ENCODE data around the gene HCST.
A peak's percentile ranks its signal among the peaks of the same experiment; 100 is the strongest.
"Not testable (repeated sequence)": the region's sequence is repeated elsewhere in the genome, so short reads cannot be mapped to it uniquely, and the experiment has no call there.

Gene HCST

DNA sequence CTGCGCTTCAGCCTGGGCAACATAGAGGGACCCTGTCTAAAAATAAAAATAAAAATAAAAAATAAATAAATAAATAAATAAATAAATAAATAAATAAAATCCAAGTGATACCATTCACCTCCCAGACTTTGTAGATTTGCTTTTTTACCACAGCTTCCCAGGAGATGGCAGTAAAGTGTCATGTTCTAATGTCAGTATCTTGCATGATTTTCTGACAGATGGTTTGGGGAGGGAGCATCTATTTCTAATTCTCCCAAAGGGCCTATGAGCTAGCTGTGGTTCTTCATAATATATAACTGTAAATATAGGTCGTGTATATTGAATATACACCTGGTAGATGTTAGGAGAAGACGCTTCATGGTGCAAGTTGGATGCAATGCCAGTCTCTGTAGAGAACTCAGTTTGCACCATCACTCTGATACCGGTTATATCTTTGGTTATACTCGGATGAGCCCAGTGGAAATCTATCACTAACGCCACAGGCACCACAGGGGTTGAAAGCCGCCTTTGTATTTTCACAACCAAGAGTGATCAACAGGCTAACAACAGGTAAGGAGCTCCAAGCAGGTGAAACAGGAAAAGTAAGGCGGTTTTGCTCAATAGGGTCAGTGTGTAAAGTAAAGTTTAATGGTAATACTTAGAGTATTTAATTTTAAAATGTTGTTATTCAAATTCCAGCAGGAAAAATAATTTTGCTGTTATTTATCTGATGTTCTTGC, 20.1 kb upstream of the HCST start:
- DNase-seq = peak; percentile 44

DNA sequence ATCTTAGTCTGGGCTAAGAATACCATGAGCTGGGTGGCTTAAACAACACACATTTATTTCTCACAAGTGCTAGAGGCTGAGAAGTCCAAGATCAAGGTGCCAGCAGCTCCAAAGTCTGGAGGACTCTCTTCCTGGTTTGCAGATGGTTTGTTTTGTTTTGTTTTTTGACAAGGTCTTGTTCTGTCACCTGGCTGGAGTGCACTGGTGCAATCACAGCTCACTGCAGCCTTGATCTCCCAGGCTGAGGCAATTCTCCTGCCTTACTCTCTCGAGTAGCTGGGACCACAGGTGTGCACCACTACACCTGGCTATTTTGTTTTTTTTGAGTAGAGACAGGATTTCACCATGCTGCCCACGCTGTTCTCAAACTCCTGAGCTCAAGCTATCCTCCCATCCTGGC, 18.4 kb upstream of the HCST start:
- DNase-seq = no peak

DNA sequence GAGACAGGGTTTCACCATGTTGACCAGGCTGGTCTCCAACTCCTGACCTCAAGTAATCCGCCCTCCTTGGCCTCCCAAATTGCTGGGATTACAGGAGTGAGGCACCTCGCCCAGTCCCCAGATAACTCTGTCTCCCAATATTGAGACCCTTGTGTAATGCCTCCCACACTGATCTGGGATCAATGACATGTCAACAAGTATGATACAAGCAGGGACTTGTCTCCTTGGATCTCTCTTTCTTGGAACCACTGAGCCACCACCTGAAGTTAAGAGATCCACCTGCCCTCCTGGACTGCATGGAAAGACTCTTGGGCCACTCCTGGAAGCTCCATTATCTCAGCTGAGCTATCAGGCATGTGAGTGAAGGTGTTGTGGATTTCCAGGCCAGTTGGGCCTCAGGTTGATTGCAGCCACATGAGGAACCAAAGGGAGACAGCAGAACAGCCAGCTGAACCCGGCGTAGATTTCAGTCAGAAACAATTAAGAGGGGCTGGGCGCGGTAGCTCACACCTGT, 17.0 kb upstream of the HCST start:
- no peak for DNase-seq

DNA sequence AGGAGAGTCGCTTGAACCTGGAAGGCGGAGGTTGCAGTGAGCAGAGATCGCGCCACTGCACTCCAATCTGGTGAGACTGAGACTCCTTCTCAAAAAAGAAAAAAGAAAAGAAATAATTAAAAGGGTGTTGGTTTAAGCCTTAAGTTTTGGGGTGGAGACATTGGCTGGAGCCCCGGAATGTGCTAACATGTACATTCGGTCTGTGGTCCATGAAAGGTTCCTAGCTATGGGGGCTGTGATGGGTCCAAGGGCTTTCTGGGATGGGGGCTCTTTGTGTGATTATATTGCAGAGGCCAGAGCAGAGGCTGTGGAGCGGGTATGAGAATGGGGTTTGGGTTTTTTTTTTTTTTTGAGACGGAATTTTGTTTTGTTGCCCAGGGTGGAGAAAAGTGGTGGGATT, 16.4 kb upstream of the HCST start:
- DNase-seq = no peak

DNA sequence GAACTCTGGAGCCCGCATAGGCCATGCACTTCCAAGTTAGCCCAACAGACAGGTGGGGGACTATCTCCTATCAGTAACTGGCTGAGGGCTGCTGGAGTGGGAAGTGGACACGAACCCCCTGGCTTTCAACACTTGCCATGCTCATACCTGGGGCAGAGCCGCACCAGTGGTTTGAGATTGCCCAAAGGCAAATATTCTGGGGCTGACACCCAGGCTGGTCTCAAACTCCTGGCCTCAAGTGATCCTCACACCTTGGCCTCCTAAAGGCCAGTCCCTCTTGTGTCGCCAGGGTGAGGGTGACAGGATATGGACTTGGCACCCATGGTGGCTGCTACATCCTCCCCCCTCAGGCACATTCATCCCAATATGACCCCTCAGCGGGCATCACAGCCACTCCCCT, 15.1 kb upstream of the HCST start:
- no peak for DNase-seq

DNA sequence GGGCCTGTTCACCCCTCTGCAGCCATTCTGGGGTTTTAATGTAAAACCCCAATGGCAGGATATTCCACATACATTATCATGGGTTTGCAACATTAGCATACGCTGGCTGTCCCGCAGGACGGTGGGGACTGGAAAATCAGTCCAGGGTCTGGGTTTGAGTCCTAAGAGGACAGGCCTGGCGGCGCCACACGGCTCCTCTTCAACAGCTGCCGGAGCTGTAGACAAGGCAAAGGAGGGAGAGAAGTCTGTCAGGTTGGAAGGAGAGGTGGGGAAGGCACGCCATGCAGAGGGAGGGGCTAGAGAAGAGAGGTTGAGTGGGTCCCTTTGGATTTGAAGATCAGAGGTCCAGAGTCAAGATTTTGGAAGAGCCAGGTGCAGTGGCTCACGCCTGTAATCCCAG, 13.9 kb upstream of the HCST start:
- no peak for DNase-seq

DNA sequence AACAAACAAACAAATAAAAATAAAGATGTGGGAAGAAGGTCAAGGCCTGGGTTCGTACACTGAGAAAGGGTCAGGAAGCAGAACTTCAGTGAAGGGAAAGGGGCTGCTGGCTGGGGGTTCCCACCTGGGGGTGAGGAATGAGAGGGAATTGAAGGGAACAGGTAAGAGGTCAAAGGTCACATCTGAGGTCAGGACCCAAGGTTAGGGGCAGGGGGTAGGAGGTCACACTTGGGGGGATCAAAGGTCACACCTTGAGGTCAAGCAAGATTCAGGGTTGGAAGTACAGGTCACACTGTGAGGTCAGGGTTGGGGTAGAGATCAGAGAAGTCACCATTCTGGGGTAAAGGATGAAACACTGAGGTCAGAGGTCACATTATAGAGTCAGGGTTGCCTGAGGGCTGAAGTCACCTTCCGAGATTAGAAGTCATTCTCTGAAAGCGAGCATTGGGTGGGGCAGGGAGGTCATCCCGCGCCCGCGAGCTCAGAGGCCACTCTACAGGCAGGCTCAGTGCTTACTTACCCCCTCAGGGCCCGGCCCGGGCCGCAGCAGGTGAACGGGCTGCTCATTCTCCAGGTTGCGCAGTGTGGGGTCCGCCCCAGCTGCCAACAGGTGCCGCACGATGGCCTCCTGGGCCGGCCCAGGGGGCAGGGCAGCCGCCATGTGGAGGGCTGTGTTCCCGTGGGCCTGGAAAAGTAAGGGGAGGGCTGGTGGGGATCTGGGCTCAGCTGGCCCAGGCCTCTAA, 12.8 kb upstream of the HCST start:
- no peak for DNase-seq

DNA sequence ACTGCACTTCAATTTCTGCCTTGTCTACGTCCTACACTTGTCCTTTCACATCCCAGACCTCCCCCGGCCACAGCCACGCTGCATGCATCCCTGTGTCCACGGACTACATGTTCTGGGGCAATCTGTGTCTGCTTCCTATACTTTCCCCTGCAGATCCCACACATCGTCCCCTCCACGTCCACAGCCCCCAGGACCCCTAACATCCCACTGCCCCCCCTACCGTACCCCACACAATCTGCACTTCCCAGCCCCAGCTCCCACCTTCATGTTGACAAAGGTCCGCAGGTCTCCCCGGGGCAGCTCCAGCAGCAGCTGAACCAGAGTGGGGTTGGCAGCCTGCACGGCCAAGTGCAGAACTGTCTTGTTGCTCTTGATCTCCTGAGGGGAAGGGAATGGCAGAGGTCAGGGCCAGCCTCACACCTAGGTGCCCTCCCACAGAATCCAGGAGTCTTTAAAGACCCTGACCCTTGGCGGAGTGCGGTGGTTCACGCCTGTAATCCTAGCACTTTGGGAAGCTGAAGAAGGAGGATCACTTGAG, 12.1 kb upstream of the HCST start:
- no peak for DNase-seq

DNA sequence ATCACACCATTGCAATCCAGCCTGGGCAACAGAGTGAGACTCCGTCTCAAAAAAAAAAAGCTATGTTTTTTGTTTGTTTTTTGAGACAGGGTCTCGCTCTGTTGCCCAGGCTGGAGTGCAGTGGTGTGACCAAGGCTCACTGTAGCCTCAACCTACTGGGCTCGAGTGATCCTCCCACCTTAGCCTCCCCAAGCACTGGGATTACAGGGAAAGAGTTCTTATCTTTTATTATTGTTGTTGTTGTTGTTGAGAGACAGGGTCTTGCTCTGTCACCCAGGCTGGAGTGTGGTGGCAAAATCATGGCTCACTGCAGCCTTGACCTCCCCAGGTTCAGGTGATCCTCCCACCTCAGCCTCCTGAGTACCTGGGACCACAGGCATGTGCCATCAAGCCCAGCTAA, 10.5 kb upstream of the HCST start:
- not testable (repeated sequence) for DNase-seq

DNA sequence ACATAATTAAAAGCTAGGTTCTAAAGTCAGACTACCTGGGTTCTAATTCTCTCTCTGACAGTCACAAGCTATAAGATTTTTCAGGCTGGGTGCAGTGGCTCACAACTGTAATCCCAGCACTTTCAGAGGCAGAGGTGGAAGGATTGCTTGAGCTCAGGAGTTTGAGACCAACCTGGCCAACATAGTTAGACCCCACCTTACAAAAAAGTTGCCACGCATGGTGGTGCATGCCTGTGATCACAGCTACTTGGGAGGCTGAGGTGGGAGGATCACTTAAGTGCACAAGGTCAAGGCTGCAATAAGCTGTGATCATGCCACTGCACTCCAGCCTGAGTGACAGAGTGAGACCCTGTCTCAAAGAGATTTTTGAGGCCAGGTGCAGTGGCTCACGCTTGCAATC, 8.0 kb upstream of the HCST start:
- no peak for DNase-seq

DNA sequence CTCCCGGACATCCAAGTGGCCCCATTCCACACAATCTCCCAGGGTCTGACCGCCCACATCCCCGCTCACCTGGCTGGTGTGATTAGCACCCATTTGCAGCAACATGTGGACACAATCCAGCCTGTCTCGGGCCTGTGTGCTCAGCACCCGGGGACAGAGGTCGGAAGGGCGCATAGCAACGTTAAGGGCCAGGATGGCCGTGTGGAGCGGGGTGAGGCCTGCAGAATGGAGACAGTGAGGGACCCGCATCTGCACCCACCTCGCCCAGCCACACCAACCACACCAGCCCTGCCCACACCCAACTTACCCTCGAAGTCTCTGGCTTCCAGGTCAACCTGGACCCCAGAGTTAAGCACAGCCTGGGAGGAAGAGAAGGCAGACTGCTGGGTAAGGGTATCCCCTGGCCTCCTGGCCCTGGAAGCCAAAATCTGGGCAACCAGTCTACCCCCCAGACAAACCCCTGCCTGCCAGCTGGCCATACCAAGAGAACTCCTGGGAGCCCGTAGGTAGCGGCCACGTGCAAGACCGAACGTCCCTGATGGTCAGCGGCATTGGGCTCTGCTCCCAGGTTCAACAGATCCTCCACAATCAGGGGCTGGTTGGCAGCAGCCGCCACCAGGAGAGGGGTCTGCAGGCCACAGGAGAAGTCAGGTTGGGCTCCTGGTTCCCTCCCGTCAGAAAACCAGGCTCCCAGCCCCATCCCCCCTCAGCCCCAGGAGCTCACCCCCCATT, 6.3 kb upstream of the HCST start:
- DNase-seq = no peak

DNA sequence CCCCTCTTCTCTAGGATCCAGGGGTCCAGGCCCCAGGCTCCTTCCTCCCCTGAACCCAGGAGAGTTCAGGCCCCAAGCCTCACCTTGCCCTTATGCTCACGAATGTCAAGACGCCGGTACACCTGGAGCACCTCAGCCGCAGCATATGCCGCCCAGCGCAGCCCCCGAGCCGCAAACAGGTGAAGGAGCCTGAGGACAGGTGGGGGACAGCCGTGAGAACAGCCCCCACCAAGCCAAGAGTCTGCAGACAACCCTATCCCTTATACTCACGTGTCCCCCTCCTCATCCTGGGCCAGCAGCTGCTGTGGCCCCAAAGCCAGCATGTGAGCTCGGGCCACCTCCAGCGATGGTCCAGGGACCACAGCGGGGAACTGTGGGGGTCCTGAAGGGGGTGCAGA, 5.7 kb upstream of the HCST start:
- DNase-seq = no peak

DNA sequence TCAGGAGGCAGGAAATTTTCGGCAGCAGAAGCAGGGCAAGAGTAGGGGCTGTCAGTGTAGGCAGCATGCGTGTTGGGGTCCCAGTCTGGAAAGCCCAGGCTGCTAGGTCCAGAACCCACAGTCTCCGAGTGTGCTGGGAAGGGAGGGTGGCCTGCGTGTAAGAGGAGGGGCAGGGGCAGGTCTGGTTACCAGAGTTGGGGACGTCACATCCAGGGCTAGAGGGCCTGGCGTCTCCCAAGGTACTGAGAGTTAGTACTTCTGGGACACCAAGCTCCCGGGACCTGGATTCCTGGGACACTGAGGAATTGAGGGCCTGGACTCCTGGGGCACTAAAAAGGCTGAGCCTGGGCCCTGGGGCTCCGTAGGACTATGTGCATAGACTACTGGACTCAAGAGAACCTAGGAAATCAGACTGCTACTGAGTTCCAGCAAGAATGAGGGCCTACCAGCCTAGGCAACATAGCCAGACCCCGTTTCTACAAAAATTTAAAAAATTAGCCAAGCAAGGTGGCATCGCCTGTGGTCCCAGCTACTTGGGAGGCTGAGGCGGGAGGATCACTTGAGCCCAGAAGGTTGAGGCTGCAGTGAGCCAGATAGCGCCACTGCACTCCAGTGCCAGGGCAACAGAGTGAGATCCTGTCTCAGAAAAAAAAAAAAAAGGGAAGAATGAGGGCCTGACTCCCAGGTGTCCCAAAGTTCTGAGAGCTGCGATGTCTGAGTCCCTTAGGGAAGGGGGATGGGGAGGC, 4.5 kb upstream of the HCST start:
- DNase-seq = no peak

DNA sequence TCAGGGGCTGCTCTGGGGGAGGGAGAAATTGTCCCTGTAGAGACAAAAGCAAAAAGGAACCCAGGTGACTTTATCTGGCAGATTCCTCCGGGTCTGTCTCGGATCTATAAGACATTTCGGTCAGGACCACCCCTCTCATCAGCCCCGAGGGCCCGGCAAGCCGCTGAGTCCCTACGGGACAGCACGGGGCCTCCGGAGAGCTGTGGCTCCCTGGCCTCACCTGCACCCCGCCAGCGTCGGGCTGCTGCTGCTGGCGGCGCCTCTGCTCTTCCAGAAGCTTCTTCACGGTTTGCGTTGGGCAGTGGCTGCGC, 3.9 kb upstream of the HCST start:
- DNase-seq = no peak

DNA sequence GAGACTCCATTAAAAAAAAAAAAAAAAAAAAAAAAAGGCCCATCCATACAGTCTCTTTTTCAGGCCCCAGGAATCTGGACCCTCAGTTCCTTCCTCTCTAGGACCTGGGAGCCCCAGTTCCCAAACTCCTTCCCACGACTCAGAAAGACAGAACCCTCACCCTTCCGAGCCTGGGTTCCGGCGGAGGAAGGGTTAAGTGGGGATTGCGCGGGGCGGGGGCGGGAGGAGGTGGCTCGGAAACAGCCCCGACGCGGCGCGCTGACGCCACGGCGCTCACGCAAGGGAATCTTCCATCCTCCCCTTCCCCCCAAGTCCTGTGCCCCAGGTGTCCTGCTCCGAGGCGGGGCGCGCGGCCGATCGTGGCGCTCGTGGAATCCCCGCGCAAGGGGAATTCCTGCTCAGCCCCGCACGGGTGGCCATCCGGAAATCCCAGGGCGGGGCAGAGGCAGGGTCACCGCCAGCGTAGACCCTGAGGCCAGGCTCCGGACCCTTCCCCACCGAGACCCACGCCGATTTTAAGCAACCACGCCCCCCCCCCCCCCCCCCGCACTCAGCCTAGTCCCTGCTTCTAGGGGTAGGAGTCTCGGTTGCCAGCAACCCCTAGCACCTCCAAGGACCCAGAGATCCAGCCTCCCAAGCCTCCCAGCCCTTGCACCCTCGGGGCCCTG, 2.6 kb upstream of the HCST start:
- peak; percentile 87 for DNase-seq

DNA sequence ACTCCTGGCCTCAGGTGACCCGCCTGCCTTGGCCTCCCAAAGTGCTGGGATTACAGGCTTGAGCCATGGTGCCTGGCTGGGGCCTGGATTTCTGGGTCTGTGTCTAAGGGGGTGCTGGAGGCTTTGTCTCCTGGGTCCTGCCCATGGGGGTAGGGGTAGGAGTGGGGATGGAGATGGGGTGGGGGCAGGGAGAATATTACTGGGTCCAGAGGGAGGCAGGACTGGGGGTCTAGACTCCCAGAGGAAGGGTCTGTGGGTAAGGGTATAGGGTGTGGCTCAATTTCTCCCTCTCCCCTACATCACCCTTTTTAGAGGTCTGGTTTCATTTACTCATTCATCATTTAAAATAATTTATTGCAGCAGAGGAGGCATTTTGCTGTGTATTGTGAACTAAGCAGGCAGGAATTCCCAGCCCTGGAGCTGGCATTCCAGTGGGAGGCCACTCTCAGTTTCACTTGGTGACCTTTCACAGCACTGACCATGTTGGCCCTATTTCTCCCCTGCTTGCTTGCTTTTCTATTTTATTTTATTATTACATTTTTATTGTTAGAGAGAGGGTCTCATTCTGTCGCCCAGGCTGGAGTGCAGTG, 1.2 kb upstream of the HCST start:
- DNase-seq = no peak

DNA sequence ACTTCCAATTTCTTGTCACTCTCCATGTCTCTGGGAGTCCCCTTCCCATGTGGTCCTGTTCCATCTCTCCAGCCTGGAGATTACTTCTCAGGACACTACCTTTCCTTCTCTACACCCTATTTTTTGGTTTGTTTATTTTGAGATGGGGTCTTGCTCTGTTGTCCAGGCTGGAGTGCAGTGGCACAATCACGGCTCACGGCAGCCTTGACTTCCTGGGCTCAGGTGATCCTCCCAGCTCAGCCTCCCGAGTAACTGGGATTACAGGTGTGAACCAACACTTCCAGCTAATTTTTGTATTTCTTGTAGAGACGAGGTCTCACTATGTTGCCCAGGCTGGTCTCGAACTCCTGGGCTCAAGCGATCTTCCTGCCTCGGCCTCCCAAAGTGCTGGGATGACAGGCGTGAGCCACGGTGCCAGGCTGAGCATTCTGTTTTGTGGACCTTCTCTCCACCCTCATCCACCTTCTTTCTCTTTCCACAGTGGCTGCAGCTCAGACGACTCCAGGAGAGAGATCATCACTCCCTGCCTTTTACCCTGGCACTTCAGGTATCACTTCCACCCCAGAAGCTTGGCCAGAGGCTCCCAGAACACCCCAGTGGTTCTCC, 644 bp downstream of the HCST start:
- DNase-seq = no peak

DNA sequence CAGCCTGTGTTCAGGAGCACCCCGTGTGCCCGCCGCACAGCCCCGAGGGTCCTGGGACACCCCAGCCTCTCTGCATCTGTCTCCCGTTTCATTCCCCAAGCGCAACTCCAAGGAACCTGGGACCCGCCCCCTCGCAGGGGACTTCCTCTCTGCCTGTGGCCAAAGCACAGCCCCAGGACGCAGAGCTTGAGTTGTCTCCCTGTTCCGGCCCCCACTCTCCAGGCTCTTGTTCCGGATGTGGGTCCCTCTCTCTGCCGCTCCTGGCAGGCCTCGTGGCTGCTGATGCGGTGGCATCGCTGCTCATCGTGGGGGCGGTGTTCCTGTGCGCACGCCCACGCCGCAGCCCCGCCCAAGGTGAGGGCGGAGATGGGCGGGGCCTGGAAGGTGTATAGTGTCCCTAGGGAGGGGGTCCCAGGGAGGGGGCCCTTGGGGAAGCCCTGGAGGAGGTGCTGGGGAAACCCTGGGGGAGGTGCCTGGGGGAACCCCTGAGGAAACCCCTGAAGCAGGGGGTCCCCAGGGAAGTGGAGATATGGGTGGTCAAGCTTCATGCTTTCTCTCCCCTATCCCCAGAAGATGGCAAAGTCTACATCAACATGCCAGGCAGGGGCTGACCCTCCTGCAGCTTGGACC, 1.3 kb downstream of the HCST start:
- peak; percentile 70 for DNase-seq

DNA sequence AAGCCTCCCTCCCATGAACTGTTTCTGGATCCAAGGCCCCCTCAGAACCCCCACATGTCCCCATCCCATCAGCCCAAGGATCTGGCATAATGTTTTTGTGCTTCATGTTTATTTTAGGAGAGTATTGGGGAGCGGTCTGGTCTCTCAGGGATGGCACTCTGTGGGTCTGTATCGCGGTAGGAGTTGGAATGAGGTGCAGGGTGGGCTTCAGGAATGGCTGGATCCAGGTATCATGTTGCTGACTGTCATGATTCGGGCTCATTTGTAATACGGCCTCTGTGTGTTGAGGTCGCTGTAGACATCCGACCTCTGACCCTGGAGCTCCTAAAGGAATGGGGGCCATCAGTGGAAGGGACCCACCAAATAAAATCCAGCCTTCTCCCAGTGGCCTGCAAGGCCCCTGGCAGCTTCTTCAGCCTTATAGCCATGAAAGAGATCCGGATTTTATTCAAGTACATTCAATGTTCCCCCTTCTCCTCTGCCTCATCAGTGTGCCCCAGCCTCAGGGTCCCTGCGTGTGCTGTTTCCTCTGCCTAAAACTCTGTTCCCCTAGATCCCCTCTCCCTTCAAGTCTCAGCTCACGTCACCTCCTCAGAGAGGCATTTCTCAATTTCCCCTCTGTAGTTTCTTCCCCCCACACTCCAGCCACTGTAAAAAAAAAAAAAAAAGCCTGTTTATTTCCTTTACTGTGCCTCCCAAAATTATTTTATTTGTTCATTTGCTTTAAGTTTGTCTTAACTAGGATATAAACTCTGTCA, 2.2 kb downstream of the HCST start:
- DNase-seq = no peak

DNA sequence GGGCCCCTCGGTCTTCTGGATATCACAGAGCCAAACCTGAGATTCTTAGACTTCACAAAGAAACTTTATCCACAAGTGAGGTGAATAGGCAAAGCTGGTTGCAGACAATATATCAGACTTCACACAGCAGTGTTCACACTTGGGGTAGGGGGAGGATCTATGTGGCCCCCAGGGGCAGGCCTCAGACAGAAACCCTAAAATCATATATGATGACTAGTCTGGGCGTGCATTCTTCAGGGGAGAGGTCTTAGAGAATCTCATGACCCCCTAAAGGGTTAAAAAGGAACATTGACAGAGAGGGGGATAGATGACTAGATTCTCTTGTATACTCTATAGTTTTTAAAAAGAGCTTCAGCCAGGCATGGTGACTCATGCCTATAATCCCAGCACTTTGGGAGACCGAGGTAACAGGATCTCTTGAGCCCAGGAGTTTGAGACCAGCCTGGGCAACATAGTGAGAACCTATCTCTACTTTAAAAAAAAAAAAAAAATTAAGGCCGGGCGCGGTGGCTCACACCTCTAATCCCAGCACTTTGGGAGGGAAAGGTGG, 2.9 kb downstream of the HCST start:
- DNase-seq = no peak

All from right hindlimb (tissue), 1 donor.